GM23338 (cell line): ENCODE measurements around the gene NPC2. TPM values are rescaled to one million over a fixed set of nuclear protein-coding genes. Genes with fewer than 3 reads are reported as not detected.

Source experiments
- JUNB ChIP-seq: IDR thresholded peaks from one replicate; pipeline ENCODE4 v1.6.1; 2016; ENCODE audit warnings: antibody characterized with exemption; ENCODE audit not compliant: unreplicated experiment
- NANOG ChIP-seq: IDR thresholded peaks from 2 replicates; pipeline ENCODE4 v1.6.1; 2016; ENCODE audit warnings: antibody characterized with exemption, borderline replicate concordance
- STAT1 ChIP-seq: IDR thresholded peaks from one replicate; pipeline ENCODE4 v1.6.1; 2016; ENCODE audit warnings: antibody characterized with exemption; ENCODE audit not compliant: unreplicated experiment
- ZNF114 ChIP-seq: fragments of 250-450 bp; sonication (Bioruptor Pico); IDR thresholded peaks from 2 replicates; pipeline ENCODE4 v1.5.0; 2020; ENCODE audit warnings: mild to moderate bottlenecking, moderate library complexity
- polyA plus RNA-seq: library from polyadenylated mRNA; unstranded; fragments of >200 nt; fragmentation: Nextera tagmentation; extraction: Ambion mirVana; gene quantifications from 2 replicates; pipeline ENCODE4 v1.2.1, GENCODE V29; 2016
- total RNA-seq: library from RNA; depleted of rRNA; stranded (reverse); fragments of >200 nt; shearing (Covaris generic); gene quantifications from 2 replicates; pipeline ENCODE4 v1.2.3, GENCODE V29; 2014
- TF ChIP-seq, protein P1 (sequence below): fragments of 250-450 bp; sonication (Bioruptor Pico); IDR thresholded peaks from 2 replicates; pipeline ENCODE4 v1.5.0; 2020; ENCODE audit warnings: mild to moderate bottlenecking, moderate library complexity
- TF ChIP-seq, protein P2 (sequence below): IDR thresholded peaks from one replicate; pipeline ENCODE4 v1.6.1; 2018; ENCODE audit warnings: antibody characterized with exemption; ENCODE audit not compliant: unreplicated experiment
- TF ChIP-seq, protein P3 (sequence below), 2 experiments: fragments of 200-600 bp in 1 of 2; sonication (generic) in 1 of 2; conservative IDR thresholded peaks; 2 replicates each; pipeline versions ENCODE4 v1.5.1 to v1.6.1; 2016 to 2017; ENCODE audit warnings: antibody characterized with exemption in 2 of 2, low read depth in 2 of 2, mild to moderate bottlenecking in 2 of 2, moderate library complexity in 1 of 2

Gene NPC2
- total and polyA plus RNA-seq, 2 experiments from 2014 or later, result 287 to 344 TPM

DNA sequence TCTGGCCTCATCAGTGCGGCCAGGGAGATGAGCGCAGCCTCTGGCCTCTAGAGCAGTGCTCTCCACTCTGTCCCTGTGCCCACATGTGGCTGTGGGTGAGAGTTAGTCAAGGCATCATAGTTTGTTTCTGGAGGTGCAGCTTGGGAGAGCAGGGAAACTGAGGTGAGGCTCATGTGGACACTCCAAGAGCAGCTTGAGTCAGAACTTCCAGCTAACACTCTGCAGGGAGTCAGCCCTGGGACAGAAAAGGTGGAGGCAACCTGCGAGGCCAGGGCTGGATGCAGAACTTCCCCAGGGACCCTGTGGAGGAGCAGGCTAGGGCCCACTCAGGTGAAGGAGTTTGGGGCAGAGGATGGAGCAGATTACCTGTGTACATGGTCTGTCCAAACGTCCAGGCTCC is 11.3 kb upstream of the NPC2 start (continued):
- TF ChIP-seq, protein P1, sequence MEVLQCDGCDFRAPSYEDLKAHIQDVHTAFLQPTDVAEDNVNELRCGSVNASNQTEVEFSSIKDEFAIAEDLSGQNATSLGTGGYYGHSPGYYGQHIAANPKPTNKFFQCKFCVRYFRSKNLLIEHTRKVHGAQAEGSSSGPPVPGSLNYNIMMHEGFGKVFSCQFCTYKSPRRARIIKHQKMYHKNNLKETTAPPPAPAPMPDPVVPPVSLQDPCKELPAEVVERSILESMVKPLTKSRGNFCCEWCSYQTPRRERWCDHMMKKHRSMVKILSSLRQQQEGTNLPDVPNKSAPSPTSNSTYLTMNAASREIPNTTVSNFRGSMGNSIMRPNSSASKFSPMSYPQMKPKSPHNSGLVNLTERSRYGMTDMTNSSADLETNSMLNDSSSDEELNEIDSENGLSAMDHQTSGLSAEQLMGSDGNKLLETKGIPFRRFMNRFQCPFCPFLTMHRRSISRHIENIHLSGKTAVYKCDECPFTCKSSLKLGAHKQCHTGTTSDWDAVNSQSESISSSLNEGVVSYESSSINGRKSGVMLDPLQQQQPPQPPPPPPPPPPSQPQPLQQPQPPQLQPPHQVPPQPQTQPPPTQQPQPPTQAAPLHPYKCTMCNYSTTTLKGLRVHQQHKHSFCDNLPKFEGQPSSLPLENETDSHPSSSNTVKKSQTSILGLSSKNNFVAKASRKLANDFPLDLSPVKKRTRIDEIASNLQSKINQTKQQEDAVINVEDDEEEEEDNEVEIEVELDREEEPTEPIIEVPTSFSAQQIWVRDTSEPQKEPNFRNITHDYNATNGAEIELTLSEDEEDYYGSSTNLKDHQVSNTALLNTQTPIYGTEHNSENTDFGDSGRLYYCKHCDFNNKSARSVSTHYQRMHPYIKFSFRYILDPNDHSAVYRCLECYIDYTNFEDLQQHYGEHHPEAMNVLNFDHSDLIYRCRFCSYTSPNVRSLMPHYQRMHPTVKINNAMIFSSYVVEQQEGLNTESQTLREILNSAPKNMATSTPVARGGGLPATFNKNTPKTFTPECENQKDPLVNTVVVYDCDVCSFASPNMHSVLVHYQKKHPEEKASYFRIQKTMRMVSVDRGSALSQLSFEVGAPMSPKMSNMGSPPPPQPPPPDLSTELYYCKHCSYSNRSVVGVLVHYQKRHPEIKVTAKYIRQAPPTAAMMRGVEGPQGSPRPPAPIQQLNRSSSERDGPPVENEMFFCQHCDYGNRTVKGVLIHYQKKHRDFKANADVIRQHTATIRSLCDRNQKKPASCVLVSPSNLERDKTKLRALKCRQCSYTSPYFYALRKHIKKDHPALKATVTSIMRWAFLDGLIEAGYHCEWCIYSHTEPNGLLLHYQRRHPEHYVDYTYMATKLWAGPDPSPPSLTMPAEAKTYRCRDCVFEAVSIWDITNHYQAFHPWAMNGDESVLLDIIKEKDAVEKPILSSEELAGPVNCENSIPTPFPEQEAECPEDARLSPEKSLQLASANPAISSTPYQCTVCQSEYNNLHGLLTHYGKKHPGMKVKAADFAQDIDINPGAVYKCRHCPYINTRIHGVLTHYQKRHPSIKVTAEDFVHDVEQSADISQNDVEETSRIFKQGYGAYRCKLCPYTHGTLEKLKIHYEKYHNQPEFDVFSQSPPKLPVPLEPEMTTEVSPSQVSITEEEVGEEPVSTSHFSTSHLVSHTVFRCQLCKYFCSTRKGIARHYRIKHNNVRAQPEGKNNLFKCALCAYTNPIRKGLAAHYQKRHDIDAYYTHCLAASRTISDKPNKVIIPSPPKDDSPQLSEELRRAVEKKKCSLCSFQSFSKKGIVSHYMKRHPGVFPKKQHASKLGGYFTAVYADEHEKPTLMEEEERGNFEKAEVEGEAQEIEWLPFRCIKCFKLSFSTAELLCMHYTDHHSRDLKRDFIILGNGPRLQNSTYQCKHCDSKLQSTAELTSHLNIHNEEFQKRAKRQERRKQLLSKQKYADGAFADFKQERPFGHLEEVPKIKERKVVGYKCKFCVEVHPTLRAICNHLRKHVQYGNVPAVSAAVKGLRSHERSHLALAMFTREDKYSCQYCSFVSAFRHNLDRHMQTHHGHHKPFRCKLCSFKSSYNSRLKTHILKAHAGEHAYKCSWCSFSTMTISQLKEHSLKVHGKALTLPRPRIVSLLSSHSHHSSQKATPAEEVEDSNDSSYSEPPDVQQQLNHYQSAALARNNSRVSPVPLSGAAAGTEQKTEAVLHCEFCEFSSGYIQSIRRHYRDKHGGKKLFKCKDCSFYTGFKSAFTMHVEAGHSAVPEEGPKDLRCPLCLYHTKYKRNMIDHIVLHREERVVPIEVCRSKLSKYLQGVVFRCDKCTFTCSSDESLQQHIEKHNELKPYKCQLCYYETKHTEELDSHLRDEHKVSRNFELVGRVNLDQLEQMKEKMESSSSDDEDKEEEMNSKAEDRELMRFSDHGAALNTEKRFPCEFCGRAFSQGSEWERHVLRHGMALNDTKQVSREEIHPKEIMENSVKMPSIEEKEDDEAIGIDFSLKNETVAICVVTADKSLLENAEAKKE (CRISPR knock-in tag), result no peak
- TF ChIP-seq ZNF114, result no peak
- TF ChIP-seq NANOG, result no peak
- TF ChIP-seq, protein P2, sequence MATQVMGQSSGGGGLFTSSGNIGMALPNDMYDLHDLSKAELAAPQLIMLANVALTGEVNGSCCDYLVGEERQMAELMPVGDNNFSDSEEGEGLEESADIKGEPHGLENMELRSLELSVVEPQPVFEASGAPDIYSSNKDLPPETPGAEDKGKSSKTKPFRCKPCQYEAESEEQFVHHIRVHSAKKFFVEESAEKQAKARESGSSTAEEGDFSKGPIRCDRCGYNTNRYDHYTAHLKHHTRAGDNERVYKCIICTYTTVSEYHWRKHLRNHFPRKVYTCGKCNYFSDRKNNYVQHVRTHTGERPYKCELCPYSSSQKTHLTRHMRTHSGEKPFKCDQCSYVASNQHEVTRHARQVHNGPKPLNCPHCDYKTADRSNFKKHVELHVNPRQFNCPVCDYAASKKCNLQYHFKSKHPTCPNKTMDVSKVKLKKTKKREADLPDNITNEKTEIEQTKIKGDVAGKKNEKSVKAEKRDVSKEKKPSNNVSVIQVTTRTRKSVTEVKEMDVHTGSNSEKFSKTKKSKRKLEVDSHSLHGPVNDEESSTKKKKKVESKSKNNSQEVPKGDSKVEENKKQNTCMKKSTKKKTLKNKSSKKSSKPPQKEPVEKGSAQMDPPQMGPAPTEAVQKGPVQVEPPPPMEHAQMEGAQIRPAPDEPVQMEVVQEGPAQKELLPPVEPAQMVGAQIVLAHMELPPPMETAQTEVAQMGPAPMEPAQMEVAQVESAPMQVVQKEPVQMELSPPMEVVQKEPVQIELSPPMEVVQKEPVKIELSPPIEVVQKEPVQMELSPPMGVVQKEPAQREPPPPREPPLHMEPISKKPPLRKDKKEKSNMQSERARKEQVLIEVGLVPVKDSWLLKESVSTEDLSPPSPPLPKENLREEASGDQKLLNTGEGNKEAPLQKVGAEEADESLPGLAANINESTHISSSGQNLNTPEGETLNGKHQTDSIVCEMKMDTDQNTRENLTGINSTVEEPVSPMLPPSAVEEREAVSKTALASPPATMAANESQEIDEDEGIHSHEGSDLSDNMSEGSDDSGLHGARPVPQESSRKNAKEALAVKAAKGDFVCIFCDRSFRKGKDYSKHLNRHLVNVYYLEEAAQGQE, result no peak
- TF ChIP-seq, protein P3, sequence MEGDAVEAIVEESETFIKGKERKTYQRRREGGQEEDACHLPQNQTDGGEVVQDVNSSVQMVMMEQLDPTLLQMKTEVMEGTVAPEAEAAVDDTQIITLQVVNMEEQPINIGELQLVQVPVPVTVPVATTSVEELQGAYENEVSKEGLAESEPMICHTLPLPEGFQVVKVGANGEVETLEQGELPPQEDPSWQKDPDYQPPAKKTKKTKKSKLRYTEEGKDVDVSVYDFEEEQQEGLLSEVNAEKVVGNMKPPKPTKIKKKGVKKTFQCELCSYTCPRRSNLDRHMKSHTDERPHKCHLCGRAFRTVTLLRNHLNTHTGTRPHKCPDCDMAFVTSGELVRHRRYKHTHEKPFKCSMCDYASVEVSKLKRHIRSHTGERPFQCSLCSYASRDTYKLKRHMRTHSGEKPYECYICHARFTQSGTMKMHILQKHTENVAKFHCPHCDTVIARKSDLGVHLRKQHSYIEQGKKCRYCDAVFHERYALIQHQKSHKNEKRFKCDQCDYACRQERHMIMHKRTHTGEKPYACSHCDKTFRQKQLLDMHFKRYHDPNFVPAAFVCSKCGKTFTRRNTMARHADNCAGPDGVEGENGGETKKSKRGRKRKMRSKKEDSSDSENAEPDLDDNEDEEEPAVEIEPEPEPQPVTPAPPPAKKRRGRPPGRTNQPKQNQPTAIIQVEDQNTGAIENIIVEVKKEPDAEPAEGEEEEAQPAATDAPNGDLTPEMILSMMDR (conservative IDR thresholded peaks at IDR 0.05; ENCODE audit: low read depth in 2 of 2), result no peak
- TF ChIP-seq JUNB, result no peak
- TF ChIP-seq STAT1, result no peak
